Cardiac fibroblast (primary cell): ENCODE data around the gene TCF7L1.
"Not testable (repeated sequence)": the region's sequence is repeated elsewhere in the genome, so short reads cannot be mapped to it uniquely, and the experiment has no call there.

Experiments
- DNase-seq, 2 donors: peaks; one replicate each; pipeline versions ENCODE4 v3.0.0 to v3.0.0-alpha.2; 2010; ENCODE audit warnings: low read depth in 2 of 2
- H3K4me3 ChIP-seq, 2 donors: replicated peaks in 1 of 2; 1 replicate in 1 of 2; 2 replicates in 1 of 2; pipeline ENCODE4 v1.5.1; 2011; ENCODE audit warnings: low read depth in 2 of 2, low read length in 2 of 2, mild to moderate bottlenecking in 2 of 2, moderate library complexity in 1 of 2
- TF ChIP-seq, protein P1 (sequence below): IDR thresholded peaks from one replicate; pipeline ENCODE4 v1.5.1; 2011; ENCODE audit warnings: low read depth, mild to moderate bottlenecking, low read length, inconsistent platforms

Gene TCF7L1

DNA sequence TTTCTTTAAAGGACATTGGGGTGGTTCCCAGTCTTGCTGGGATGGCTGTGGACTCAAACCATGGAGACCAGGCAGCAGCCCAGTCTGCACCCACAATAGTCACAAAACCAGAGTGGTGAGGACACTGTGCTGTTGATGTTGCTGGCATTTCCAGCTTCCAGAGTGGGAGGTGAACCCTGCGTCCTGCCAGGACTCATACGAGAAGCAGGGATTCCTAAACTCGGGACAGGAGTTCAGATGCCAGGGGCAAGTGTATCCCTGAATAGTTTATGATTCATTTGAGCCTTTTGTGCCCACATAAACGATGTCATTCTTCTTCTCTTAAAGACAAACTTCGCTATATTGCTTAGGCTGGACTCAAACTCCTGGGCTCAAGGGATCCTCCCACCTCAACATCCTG lies 62.8 kb downstream of the TCF7L1 start:
- no peak for DNase-seq
- TF ChIP-seq, protein P1, sequence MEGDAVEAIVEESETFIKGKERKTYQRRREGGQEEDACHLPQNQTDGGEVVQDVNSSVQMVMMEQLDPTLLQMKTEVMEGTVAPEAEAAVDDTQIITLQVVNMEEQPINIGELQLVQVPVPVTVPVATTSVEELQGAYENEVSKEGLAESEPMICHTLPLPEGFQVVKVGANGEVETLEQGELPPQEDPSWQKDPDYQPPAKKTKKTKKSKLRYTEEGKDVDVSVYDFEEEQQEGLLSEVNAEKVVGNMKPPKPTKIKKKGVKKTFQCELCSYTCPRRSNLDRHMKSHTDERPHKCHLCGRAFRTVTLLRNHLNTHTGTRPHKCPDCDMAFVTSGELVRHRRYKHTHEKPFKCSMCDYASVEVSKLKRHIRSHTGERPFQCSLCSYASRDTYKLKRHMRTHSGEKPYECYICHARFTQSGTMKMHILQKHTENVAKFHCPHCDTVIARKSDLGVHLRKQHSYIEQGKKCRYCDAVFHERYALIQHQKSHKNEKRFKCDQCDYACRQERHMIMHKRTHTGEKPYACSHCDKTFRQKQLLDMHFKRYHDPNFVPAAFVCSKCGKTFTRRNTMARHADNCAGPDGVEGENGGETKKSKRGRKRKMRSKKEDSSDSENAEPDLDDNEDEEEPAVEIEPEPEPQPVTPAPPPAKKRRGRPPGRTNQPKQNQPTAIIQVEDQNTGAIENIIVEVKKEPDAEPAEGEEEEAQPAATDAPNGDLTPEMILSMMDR = no peak
- H3K4me3 ChIP-seq = no peak overlapping the region

DNA sequence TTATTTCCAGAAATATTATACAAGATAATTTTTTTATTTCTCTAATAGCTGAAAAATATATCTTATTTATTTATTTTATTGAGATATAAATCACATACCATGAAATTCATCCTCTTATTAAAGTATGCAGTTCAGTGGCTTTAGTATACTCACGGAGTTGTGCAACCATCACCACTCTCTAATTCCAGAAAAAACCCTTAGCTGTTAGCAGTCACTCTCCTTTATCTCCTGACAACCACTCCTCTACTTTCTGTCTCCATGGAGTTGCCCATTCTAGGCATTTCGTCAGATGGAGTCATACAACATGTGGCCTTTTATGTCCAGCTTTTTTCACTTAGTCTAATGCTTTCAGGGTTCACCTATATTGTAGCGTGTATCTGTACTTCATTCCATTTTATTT lies 66.5 kb downstream of the TCF7L1 start:
- no peak overlapping the region for H3K4me3 ChIP-seq
- TF ChIP-seq, protein P1 = no peak
- DNase-seq = peak; percentile 34 to 72

DNA sequence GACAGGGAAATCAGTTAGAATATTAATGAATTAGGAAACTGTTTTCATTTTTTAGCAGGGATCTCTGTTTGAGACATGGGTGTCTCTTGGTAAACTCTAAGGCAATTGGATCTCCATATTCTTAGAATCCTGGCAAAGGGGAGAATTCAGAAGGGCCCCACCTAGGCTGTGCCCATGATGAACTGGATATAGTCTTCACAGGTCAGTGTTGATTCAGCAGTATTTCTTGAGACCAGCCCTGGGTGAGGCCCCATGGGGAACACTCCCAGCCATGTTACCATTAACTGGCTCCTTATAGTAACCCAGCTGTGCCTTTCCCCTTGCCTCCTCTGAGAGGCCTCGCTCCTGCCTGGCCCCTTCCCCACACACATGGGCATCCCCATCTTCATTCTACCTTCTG lies 76.7 kb downstream of the TCF7L1 start:
- H3K4me3 ChIP-seq = no peak overlapping the region

DNA sequence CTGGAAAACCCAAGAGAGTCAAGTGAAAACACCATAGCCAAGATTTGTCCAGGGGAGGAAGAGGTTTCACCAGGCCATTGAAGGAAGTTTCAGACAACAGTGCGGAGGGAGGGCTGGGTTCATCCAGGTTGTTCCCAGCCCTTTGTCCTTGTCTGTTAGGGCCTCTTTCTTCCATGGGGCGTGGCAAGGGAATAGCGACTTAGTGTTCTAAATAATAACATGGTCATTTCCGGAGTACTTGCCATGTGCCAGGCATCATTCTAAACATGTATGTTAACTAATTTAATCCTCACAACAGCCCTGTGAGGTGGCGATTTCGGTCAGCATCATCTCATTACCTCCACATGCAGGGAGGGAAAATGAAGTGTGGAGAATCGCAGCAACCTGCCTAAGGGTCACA lies 77.3 kb downstream of the TCF7L1 start:
- no peak for DNase-seq
- TF ChIP-seq, protein P1 = no peak
- H3K4me3 ChIP-seq = no peak overlapping the region

More for the DNA sequence above, 76.7 kb downstream of the TCF7L1 start:
- TF ChIP-seq, protein P1 = no peak
- DNase-seq = no peak

DNA sequence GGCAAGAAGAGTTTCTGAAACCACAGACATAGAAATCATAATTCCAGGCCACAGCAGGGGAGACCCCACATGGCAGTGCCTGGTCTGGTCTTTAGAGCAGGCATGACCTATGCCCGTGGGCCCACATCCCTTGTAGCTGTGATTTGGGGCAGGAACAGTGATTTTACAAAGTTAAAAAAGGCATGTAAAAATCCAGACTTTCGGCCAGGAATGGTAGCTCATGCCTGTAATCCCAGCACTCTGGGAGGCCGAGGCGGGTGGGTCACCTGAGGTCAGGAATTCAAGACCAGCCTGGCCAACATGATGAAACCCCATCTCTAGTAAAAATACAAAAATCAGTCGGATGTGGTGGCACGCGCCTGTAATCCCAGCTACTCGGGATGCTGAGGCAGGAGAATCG lies 78.4 kb downstream of the TCF7L1 start:
- not testable (repeated sequence) for H3K4me3 ChIP-seq, DNase-seq

DNA sequence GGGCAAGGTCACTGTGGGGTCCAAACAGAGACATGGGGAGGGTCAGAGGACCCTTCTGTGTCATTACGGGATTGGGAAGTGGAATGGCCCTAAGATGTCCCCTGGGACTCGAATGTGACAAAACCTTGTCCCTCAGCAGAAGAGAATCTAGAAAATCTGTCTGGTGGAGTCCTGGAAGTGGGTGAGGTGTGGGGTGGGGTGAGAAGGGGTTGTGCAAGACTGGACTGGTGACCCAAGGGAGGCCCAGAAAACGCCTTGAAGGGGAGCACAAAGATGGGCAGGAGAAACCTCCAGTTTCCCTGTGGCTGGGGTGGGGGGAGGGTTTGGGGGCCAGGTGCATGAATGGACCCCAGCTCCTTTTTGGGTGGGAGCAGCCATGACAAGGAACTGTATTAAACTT lies 79.6 kb downstream of the TCF7L1 start:
- H3K4me3 ChIP-seq = no peak overlapping the region
- TF ChIP-seq, protein P1 = no peak
- no peak for DNase-seq

DNA sequence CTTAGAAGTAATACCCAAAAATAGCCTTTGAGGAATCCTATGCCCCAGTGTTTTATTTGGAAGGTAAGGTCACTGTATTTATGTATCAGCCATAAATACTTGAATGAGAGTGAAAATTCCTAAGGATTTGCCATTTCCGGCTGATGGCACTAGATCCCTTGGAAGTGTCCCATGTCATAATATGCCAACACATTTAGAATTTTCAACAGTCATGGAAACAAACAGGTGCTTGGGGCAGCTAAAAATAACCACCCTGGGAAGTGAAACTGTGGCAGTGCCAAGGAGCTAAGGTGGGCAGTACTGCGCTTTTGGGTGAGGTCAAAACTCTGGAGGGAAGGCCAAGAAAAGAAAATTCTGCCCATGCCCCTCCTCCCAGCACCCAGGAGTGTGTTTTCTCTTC lies 80.2 kb downstream of the TCF7L1 start:
- TF ChIP-seq, protein P1 = no peak
- no peak for DNase-seq
- H3K4me3 ChIP-seq = no peak overlapping the region
